Pons (tissue), 1 donor: ENCODE data around the gene CYP4F22.
"Not testable (repeated sequence)": the region's sequence is repeated elsewhere in the genome, so short reads cannot be mapped to it uniquely, and the experiment has no call there.

Experiments used
- DNase-seq: peaks from one replicate; pipeline ENCODE4 v3.0.0-alpha.2; 2016; ENCODE audit warnings: low spot score

CYP4F22 gene

GRCh38 chr19:15495151-15495550 lies 13.2 kb upstream of the CYP4F22 start:
- DNase-seq = no peak

GRCh38 chr19:15498156-15498858 lies 10.0 kb upstream of the CYP4F22 start:
- no peak for DNase-seq

GRCh38 chr19:15498910-15499309 lies 9.4 kb upstream of the CYP4F22 start:
- no peak for DNase-seq

GRCh38 chr19:15501596-15501995 lies 6.7 kb upstream of the CYP4F22 start:
- no peak for DNase-seq

- no peak for DNase-seq
Observed at GRCh38 chr19:15502264-15502663, 6.1 kb upstream of the CYP4F22 start.

GRCh38 chr19:15506074-15506571 lies 2.2 kb upstream of the CYP4F22 start:
- DNase-seq = no peak

- no peak for DNase-seq
Observed at GRCh38 chr19:15507068-15508034, 974 bp upstream of the CYP4F22 start.

GRCh38 chr19:15511671-15512424 lies 3.5 kb downstream of the CYP4F22 start:
- no peak for DNase-seq

- not testable (repeated sequence) for DNase-seq
Observed at GRCh38 chr19:15515227-15515625, 6.9 kb downstream of the CYP4F22 start.

GRCh38 chr19:15516363-15516762 lies 8.0 kb downstream of the CYP4F22 start:
- DNase-seq = no peak

- DNase-seq = no peak
Observed at GRCh38 chr19:15517778-15518177, 9.5 kb downstream of the CYP4F22 start.

- no peak for DNase-seq
Observed at GRCh38 chr19:15519433-15519976, 11.2 kb downstream of the CYP4F22 start.

DNA sequence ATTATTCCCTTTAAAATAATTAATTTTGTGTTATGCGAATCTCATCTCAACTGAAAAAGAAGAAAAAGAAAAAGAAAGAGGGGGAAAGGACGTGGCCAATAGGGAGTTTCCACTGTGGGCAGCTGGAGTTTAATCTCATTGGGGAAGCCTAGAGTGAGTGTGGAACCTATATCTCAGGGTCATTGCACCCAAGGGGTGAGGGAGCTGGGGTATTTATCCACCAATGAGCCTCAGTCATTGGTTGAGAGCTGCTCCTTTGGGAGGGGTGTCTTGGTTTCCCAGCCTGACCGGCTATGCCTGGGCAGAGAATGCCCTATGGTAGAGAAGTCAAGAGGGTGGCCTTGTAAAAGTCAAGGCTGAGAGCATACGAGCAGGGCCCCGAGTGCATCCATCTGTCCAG lies 16.5 kb downstream of the CYP4F22 start:
- no peak for DNase-seq

- no peak for DNase-seq
Observed at GRCh38 chr19:15525291-15525690, 17.0 kb downstream of the CYP4F22 start.

- DNase-seq = no peak
Observed at GRCh38 chr19:15526408-15526807, 18.1 kb downstream of the CYP4F22 start.

DNA sequence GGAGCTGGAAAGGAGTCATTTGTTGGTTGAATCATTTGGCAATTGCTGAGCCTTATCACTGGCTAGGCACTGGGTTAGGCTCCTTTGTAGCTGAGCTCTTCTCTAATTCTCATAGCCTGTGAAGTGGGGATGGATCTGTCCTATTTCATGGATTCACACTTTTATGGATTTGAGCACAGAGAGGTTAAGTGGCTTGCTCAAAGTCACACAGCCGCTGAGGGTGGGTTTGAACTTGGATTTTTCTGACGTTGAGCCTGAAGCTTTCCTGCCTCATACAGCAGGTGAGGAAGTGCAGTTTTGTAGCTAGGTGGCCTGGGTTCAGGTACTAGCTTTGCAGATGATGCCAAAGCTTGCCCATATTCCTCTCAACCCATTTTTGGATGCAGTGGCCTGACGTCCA lies 19.4 kb downstream of the CYP4F22 start:
- no peak for DNase-seq

DNA sequence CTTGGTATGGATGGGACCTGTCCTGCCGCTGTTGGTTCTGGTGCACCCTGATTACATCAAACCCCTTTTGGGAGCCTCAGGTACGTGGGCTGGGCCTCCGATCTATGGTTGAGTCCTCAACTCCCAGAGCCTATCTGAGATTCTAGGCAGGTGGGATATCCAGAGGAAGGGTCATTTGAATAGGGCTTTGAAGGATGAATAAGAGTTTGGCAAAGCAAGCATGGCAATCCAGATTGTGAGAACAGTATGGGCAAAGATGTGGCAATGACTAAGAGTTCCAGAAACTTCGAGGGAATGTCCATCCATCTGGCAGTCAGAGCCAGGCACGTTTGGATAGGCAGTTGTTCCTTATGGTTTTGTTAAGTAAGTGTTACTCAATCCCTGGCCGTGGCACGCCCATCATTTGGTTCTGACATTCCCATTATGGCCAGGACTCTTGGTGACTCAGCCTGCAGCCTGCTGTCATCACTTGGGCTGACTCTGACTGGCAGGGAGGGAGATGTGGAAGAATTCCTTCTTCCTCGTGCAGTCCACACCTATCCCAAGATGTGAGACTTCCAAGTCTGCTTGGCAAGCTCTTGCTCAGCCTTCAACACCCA lies 21.5 kb downstream of the CYP4F22 start:
- DNase-seq = no peak

- no peak for DNase-seq
Observed at GRCh38 chr19:15532779-15533521, 24.6 kb downstream of the CYP4F22 start.

DNA sequence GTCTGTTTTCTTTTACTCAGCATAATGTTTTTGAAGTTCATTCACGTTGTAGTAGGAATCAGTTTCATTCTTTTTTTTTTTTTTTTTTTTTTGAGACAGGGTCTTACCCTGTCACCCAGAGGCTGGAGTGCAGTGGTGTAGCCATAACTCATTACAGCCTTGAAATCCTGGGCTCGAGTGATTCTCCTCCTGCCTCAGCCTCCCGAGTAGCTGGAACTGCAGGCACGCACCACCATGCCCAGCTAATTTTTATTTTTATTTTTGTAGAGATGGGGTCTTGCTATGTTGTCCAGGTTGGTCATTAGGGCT lies 25.2 kb downstream of the CYP4F22 start:
- DNase-seq = not testable (repeated sequence)

DNA sequence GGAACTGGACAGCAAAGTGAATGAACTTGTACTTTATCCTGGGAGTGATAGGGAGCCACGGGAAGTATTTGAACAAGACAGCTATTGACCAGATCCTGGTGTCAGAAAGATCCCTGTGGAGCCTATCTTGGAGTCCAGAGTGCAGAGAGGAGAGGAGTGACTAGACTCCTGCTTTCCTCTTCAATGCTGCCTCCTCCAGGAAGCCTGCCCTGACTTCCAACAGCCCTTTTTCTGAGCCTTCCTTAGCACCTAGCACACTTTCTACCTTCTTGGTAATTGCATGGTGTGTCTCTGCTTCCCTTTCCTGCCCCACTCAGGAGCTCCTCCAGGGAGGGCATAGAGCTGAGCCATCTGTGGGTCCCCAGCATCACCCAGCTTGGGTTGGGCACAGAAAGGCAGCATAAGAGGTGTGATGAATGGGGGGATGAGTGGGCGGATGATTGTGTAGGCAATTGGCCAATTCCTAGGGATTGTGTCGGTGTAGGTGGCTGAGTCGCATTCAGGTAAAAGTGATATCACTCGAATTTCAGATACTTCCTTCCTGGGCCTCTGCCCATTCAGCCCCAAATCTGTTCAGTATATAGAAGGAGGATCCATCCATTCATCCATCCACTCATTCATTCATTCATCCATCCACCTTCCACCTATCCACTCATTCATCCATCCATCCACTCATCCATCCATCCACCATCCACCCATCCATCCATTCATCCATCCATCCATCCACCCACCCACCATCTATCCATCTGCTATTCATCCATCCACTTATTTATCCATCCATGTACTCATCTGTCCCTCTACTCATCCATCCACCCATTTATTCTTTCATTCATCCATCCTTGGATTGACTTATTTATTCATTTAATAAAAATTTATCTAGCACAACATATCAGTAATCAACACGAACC lies 26.9 kb downstream of the CYP4F22 start:
- DNase-seq = no peak
